Activated B cell treated with CpG ODN at 0.5 μM for 24 hours (primary cell): Measurements from ENCODE around the gene APEX1. TPM values are rescaled to one million over a fixed set of nuclear protein-coding genes. Genes with fewer than 3 reads are reported as not detected.

ENCODE experiments used
- ATAC-seq: fragments of 200-7000 bp; cut with Tn5 transposase; one replicate; pipeline ENCODE4 v1.10.0; 2021; ENCODE audit warnings: low read depth, mild to moderate bottlenecking, moderate library complexity
- CTCF ChIA-PET: fragments of 350-600 bp; sonication (Branson Sonifier 250); formaldehyde crosslinking; loops from one replicate; lab custom pipeline; 2021; ENCODE audit warnings: antibody characterized with exemption; lab: Charles Lee
- POLR2A ChIA-PET: fragments of 350-600 bp; sonication (Branson Sonifier 250); formaldehyde crosslinking; loops from one replicate; lab custom pipeline; 2021; ENCODE audit warnings: antibody characterized with exemption; lab: Charles Lee
- DNase-seq: peaks from one replicate; pipeline ENCODE4 v3.0.0; 2022
- H3K27ac Mint-ChIP-seq: one replicate; pipeline ENCODE4 v1.8.0; 2020; ENCODE audit warnings: mixed read lengths
- H3K27me3 Mint-ChIP-seq: one replicate; pipeline ENCODE4 v1.8.0; 2021; ENCODE audit warnings: mixed read lengths
- H3K36me3 Mint-ChIP-seq: one replicate; pipeline ENCODE4 v1.8.0; 2021; ENCODE audit warnings: low read depth, mixed read lengths
- H3K4me1 Mint-ChIP-seq: one replicate; pipeline ENCODE4 v1.8.0; 2021; ENCODE audit warnings: mixed read lengths
- H3K4me3 Mint-ChIP-seq: one replicate; pipeline ENCODE4 v1.8.0; 2020; ENCODE audit warnings: mild to moderate bottlenecking, mixed read lengths
- H3K9me3 Mint-ChIP-seq: one replicate; pipeline ENCODE4 v1.8.0; 2020; ENCODE audit warnings: mixed read lengths
- CTCF ChIP-seq: fragments of 200-600 bp; IDR thresholded peaks from one replicate; pipeline ENCODE4 v1.8.0; 2022; ENCODE audit warnings: antibody characterized with exemption, mild to moderate bottlenecking
- intact Hi-C: fragments of 100-400 bp; cut with micrococcal nuclease; formaldehyde crosslinking; loops from one replicate; pipeline ENCODE4 v1.15.1; 2024
- total RNA-seq: library from RNA; stranded (reverse); gene quantifications from 2 replicates; pipeline ENCODE4 v1.2.3, GENCODE V29; 2022

APEX1 gene
- total RNA-seq, 1 donor from 2014 or later, result 215 TPM

DNA sequence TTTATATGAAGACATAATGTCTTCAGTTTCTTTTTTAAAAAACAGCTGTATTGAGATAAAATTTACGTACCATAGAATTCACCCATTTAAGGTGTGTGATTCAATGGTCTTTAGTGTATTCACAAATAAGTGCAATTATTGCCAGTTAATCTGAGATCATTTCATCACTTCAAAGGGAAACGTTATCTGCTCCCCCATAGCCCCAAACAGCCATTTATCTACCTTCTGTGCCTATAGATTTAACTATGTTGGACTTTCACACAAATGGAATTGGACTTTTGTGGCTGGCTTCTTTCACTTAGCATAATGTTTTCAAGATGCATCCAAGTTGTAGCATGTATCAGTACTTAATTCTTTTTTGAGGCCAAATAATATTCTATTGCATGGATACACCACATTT, 23.9 kb downstream of the APEX1 start:
- peaks cover 49% of the 10 kb centered on the region for H3K36me3 Mint-ChIP-seq
- no peaks in the 10 kb centered on the region for H3K9me3 Mint-ChIP-seq
- ChIA-PET CTCF (interaction anchor here (3.9 kb wide), 1 partner anchor 64 kb away, joined by 13 read pairs; the partner anchor contains the start of gene TEP1), POLR2A (interaction anchor here (0.6 to 2.6 kb wide), 4 partner anchors 9 to 66 kb away, joined by 3 to 9 read pairs (median 6); partner anchors contain the start of gene PNP)
- H3K4me3 Mint-ChIP-seq, result no peak overlapping the region
- H3K4me1 Mint-ChIP-seq, result peaks cover 33% of the 10 kb centered on the region
- no peak for TF ChIP-seq CTCF
- intact Hi-C loops, result no loop called here
- ATAC-seq (no peak), DNase-seq (no peak)
- no peak overlapping the region for H3K27ac Mint-ChIP-seq
- no peaks in the 10 kb centered on the region for H3K27me3 Mint-ChIP-seq

DNA sequence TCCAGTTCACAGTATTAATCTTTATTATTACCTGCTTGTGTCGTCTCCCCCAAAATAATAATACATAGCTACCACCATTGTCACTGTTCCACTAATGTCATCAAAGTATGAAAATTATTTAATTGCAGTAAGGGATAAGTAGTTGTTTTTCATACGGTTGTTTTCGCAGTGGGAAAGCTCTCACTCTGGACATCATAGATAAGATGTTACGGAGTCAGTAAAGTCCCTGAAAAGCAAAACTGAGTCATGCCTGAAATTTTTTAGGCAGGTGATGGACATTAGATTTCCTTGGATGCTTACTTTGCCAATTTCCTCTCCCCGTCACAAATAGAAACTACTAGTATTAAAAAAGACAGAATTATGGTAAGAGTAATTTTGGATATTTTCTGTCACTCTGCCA, 27.4 kb downstream of the APEX1 start:
- no peak overlapping the region for H3K4me3 Mint-ChIP-seq
- intact Hi-C loops, result no loop called here
- TF ChIP-seq CTCF, result no peak
- H3K27me3 Mint-ChIP-seq, result no peaks in the 10 kb centered on the region
- ATAC-seq (no peak), DNase-seq (no peak)
- H3K27ac Mint-ChIP-seq, result no peak overlapping the region
- CTCF ChIA-PET, result no interaction called here
- POLR2A ChIA-PET, result interaction anchor here (0.9 to 1.1 kb wide), 3 partner anchors 9 to 27 kb away, joined by 3 read pairs; partner anchors contain the start of gene APEX1
- peaks cover 24% of the 10 kb centered on the region for H3K4me1 Mint-ChIP-seq
- no peaks in the 10 kb centered on the region for H3K9me3 Mint-ChIP-seq
- H3K36me3 Mint-ChIP-seq, result peaks cover 14% of the 10 kb centered on the region

DNA sequence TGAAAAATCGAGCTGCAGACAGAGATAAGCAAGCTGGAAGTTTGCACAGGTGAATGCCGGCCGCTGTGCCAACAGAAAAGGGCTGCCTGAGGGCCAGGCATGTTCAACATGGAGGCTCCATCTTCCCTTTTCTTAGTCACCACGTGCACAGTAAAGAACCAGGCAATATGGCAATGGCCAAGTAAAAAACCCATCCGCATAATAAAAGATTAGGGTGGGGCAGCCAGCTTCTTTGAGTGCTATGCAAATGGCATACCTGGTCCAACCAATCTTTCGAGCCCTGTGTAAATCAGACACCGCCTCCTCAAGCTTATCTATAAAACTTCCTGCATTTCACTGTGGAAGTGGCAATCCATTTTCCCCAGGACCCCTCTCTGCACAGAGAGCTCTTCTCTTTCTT, 30.9 kb downstream of the APEX1 start:
- ChIA-PET POLR2A (no interaction called here), CTCF (no interaction called here)
- TF ChIP-seq CTCF, result no peak
- no peaks in the 10 kb centered on the region for H3K27me3 Mint-ChIP-seq
- DNase-seq, result no peak
- H3K4me3 Mint-ChIP-seq, result no peak overlapping the region
- no peak for ATAC-seq
- no peaks in the 10 kb centered on the region for H3K36me3 Mint-ChIP-seq
- peaks cover 44% of the 10 kb centered on the region for H3K4me1 Mint-ChIP-seq
- intact Hi-C loops, result no loop called here
- no peaks in the 10 kb centered on the region for H3K9me3 Mint-ChIP-seq
- H3K27ac Mint-ChIP-seq, result no peak overlapping the region

DNA sequence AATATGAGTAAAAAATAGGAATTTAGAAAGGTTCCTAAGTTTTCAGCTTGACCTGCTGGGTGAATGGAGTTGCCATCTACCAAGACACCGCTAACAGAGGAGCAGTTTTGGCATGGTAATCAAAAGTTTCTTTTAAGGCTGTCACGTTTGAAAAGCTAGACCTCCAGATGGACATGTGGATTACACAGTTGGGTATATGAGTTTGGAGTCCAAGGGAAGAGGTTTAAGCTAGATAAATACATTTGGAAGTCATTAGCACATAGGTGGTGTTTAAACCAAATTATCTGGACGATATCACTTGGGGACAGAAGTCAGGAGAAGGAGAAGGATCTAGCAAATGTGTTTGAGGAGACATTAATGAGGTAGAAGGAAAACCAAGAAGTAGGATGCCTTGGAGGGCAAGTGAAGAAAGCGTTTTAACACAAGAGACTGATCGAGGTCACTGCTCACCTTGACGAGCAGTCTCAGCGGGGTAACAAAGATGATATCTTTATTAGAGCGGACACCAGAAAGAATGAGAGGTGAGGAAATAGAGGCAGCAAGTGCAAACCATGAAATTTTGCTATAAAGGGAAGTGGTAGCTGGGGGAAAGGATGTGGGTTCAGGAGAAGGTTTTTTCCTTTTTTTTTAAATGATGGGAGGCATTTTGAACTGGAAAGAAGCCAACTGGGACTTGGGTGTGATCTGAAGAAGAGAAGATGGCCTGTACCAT, 31.8 kb downstream of the APEX1 start:
- CTCF ChIA-PET, result interaction anchor here (1.7 kb wide), 1 partner anchor 71 kb away, joined by 9 read pairs; no protein-coding TSS in a partner anchor
- POLR2A ChIA-PET, result interaction anchor here (0.8 to 1.3 kb wide), 3 partner anchors 17 to 32 kb away, joined by 3 to 4 read pairs (median 4); partner anchors contain the start of gene APEX1
- Mint-ChIP-seq H3K9me3 (no peaks in the 10 kb centered on the region), H3K36me3 (no peaks in the 10 kb centered on the region), H3K27me3 (no peaks in the 10 kb centered on the region), H3K4me3 (no peak overlapping the region), H3K4me1 (peaks cover 54% of the 10 kb centered on the region), H3K27ac (peak overlapping the region; percentile 51)
- DNase-seq (no peak), ATAC-seq (no peak)
- intact Hi-C loops, result no loop called here
- TF ChIP-seq CTCF, result no peak

- no peaks in the 10 kb centered on the region for H3K27me3 Mint-ChIP-seq
- DNase-seq (no peak), ATAC-seq (no peak)
- no peaks in the 10 kb centered on the region for H3K36me3 Mint-ChIP-seq
- H3K4me3 Mint-ChIP-seq, result no peak overlapping the region
- TF ChIP-seq CTCF, result no peak
- no peak overlapping the region for H3K27ac Mint-ChIP-seq
- no peaks in the 10 kb centered on the region for H3K9me3 Mint-ChIP-seq
- intact Hi-C loops, result no loop called here
- H3K4me1 Mint-ChIP-seq, result peaks cover 56% of the 10 kb centered on the region
- ChIA-PET POLR2A (interaction anchor here (0.8 to 3.8 kb wide), 4 partner anchors 17 to 32 kb away, joined by 3 to 39 read pairs (median 4); partner anchors contain the start of genes APEX1 and PIP4P1), CTCF (interaction anchor here (0.6 to 1.7 kb wide), 2 partner anchors 25 to 72 kb away, joined by 3 to 9 read pairs; no protein-coding TSS in a partner anchor)
Observed at GRCh38 chr14:20487396-20487725, 32.3 kb downstream of the APEX1 start.
